Activated T-helper 1 cell treated with anti-CD3 and anti-CD28 coated beads, Interleukin-12 subunit alpha, Interleukin-12 subunit beta, Interleukin-2, Interleukin-4 antibody, amounts not matched to agents 30 ng/mL and 10 ng/mL and 1 ng/mL, durations not matched to agents 14 hours and 24 hours and 36 hours (primary cell): ENCODE data around the gene BDKRB1. TPM values are rescaled to one million over a fixed set of nuclear protein-coding genes. Genes with fewer than 3 reads are reported as not detected.

ENCODE experiments used
- DNase-seq: peaks from one replicate; pipeline ENCODE4 v3.0.0; 2021; ENCODE audit warnings: low spot score
- H3K27ac Mint-ChIP-seq: one replicate; pipeline ENCODE4 v1.8.0; 2021; ENCODE audit warnings: mild to moderate bottlenecking, mixed read lengths
- H3K27me3 Mint-ChIP-seq: one replicate; pipeline ENCODE4 v1.8.0; 2022; ENCODE audit warnings: mild to moderate bottlenecking, moderate library complexity, mixed read lengths; ENCODE audit not compliant: insufficient read depth
- H3K36me3 Mint-ChIP-seq: one replicate; pipeline ENCODE4 v1.8.0; 2021; ENCODE audit warnings: low read depth, mixed read lengths
- H3K4me1 Mint-ChIP-seq: one replicate; pipeline ENCODE4 v1.8.0; 2021; ENCODE audit warnings: low read depth, mixed read lengths
- H3K4me3 Mint-ChIP-seq: one replicate; pipeline ENCODE4 v1.8.0; 2021; ENCODE audit warnings: mild to moderate bottlenecking, moderate library complexity, mixed read lengths
- H3K9me3 Mint-ChIP-seq: one replicate; pipeline ENCODE4 v1.8.0; 2021; ENCODE audit warnings: mixed read lengths
- intact Hi-C: fragments of 100-400 bp; cut with micrococcal nuclease; formaldehyde crosslinking; loops from one replicate; pipeline ENCODE4 v1.15.1; 2024
- total RNA-seq: library from RNA; stranded (reverse); gene quantifications from 2 replicates; pipeline ENCODE4 v1.2.3, GENCODE V29; 2022

BDKRB1 gene
- total RNA-seq, 1 donor from 2014 or later: not detected

- intact Hi-C loops: no loop called here
- Mint-ChIP-seq H3K27ac (no peak overlapping the region), H3K27me3 (no peaks in the 10 kb centered on the region), H3K9me3 (no peaks in the 10 kb centered on the region), H3K4me1 (no peaks in the 10 kb centered on the region), H3K36me3 (peaks cover 23% of the 10 kb centered on the region), H3K4me3 (no peak overlapping the region)
- no peak for DNase-seq
These were observed 53.3 kb downstream of the BDKRB1 start for GRCh38 chr14:96309133-96309895.

GRCh38 chr14:96309896-96310330, 53.9 kb downstream of the BDKRB1 start:
- Mint-ChIP-seq H3K27ac (no peak overlapping the region), H3K36me3 (peaks cover 24% of the 10 kb centered on the region), H3K9me3 (no peaks in the 10 kb centered on the region), H3K4me1 (no peaks in the 10 kb centered on the region), H3K27me3 (no peaks in the 10 kb centered on the region), H3K4me3 (no peak overlapping the region)
- intact Hi-C loops: no loop called here
- DNase-seq: no peak

- Mint-ChIP-seq H3K4me1 (no peaks in the 10 kb centered on the region), H3K36me3 (peaks cover 33% of the 10 kb centered on the region), H3K9me3 (no peaks in the 10 kb centered on the region), H3K27me3 (no peaks in the 10 kb centered on the region), H3K4me3 (no peak overlapping the region), H3K27ac (no peak overlapping the region)
- no peak for DNase-seq
- intact Hi-C loops: no loop called here
These were observed 54.9 kb downstream of the BDKRB1 start for GRCh38 chr14:96310906-96311305.

Other genes with a start within 250 kb of the BDKRB1 start
- gene C14orf132, start 216.8 kb upstream of the BDKRB1 start, total RNA-seq: 0.20 and 0.21 TPM in 2 replicates
- not detected in 2 replicates for gene BDKRB2, start 51.4 kb upstream of the BDKRB1 start, total RNA-seq
- gene ATG2B, start 107.1 kb downstream of the BDKRB1 start, total RNA-seq: 22.2 and 27.7 TPM in 2 replicates
- gene GSKIP, start 107.3 kb downstream of the BDKRB1 start, total RNA-seq: 22.7 and 23.7 TPM in 2 replicates
- gene AK7, start 135.9 kb downstream of the BDKRB1 start, total RNA-seq: 0.39 and 0.47 TPM in 2 replicates
- gene PAPOLA, start 246.2 kb downstream of the BDKRB1 start, total RNA-seq: 191 and 217 TPM in 2 replicates